Stimulated activated CD8-positive, alpha-beta memory T cell treated with anti-CD3 and anti-CD28 coated beads, Interleukin-12 subunit alpha, Interleukin-12 subunit beta, amount 100 ng/mL, for 1 hour (primary cell): ENCODE results near the gene FOXA3.

ENCODE experiments used
- DNase-seq: peaks from one replicate; pipeline ENCODE4 v3.0.0-alpha.2; 2020; ENCODE audit warnings: low read depth

Gene FOXA3

DNA sequence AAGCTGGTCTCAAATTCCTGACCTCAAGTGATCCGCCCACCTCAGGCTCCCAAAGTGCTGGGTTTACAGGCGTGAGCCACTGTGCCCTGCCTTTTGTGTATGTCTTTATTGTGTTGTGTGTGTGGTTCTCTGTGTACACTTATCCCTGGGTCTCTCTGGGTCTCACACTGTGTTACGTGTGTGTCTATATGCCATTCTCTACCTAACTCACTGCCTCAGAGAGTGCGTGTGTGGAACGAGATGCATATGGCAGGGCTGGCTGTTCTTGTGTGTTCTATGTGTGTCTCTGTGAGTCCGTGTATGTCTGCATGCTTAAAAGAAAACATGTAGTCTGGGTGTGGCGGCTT is 10.5 kb downstream of the FOXA3 start:
- DNase-seq = no peak

DNA sequence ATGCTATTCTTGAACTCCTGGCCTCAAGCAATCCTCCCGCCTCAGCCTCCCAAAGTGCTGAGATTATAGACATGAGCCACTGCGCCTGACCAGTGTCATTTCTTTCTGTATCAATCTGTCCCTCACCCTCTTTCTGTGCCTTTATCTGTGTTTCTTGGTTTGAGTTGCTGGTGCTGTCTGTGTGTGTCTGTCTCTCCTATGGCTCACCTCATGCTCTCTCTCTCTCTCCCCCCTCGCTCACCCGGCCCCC is 12.0 kb downstream of the FOXA3 start:
- no peak for DNase-seq

DNA sequence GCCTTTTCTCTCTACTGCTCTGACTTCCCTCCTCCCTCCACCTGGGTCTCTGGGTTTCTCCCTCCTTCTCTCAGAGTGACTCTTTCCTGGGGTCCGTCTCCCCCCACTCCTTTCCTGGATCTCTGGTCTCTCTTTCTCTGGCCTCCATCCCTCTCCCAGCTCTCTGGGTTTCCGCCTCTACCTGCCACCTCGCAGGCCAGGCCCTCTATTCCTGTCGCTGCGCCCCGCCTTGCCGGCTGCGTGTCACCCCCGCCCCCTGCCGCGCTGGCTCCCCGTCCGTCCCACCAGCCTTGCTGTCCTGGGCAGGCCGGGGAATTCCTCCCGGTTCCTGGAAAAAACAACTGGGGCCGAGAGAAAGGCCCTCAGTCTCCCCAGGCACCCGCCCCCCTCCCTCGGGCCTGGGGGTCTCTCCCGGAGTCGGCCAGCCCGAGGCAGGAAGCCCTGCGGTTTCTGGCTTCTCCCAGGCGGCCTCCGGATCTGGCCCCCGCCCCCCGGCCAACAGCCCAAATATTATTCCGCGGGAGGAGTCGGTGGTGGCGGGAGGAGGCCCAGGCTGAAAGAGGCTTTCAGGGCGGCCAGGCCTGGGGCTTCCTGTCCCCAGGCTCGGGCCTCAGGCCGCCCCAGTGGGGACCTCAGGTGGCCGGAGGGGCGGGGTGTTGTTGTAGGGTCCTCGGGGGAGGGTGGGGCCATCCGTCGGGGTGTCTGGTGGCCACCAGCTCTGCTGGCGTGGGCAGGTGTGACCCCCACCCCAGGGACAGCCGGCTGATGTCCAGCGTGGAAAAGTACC is 12.5 kb downstream of the FOXA3 start:
- no peak for DNase-seq

DNA sequence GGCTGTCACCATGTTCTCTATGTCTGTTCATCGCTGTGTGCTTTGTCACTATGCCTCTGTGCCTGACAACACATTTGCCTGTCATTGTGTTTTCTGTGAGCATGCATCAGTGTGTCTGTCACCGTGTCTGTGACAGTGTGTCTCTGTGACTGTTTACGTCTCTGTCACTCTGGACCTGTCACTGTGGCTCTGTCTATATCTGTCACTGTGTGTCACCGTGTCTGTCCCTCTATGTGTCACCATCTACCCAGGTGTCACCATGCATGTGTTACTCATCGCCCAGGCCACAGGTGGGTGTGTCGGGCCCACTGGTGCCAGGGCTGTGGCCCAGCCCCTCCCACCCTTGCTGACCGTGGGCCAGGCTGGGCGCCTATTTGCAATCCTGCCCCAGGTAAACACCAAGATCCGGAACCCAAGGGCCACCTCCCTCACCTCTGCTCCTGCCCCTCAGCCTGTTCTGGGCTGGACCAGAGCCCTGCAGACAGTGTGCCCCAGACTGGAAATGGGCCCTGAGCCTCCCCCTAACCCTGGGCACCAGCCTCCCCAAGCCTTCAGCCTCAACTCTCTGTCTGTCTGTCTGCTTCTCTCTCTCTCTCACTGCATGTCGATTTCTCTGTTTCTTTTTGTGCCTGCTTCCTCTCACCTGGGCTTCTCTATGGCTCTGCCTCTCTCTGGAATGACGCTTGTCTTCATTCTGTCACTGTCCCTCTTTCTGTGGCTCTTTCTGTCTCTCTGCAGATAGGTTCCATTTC is 14.1 kb downstream of the FOXA3 start:
- no peak for DNase-seq

DNA sequence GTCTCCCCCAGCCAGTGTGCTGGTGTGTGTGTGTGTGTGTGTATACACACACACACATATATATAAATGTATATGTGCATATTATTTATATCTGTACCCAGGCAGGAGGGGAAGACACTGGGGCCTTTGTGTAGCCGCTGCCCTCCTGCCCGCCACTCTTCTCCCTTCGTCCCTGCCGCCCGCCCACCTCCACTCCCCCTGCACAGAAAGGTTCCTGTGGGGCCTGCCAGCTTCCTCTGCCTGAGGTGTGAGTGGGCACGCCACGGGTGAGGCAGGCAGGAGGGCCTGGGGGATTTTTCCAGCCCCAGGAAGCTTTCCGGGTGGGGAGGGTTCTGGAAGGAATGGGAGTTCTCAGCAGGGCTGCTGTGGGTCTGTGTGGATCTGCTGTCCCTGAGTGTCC is 14.9 kb downstream of the FOXA3 start:
- no peak for DNase-seq

DNA sequence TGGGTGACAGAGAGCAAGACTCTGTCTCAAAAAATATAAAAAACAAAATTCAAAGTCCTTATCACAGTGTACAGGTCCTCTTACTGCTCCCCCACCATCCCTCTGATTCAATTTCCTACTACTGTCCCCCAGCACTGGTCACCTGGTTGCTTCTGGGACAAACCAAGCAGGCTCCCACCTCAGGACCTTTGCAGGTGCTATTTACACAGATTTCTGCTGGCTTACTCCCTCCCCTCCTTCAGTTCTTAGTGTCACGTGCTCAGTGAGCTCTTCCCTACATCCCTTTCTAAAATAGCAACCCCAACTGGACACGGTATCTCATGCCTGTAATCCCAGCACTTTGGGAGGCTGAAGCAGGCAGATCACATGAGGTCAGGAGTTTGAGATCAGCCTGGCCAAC is 15.8 kb downstream of the FOXA3 start:
- no peak for DNase-seq

DNA sequence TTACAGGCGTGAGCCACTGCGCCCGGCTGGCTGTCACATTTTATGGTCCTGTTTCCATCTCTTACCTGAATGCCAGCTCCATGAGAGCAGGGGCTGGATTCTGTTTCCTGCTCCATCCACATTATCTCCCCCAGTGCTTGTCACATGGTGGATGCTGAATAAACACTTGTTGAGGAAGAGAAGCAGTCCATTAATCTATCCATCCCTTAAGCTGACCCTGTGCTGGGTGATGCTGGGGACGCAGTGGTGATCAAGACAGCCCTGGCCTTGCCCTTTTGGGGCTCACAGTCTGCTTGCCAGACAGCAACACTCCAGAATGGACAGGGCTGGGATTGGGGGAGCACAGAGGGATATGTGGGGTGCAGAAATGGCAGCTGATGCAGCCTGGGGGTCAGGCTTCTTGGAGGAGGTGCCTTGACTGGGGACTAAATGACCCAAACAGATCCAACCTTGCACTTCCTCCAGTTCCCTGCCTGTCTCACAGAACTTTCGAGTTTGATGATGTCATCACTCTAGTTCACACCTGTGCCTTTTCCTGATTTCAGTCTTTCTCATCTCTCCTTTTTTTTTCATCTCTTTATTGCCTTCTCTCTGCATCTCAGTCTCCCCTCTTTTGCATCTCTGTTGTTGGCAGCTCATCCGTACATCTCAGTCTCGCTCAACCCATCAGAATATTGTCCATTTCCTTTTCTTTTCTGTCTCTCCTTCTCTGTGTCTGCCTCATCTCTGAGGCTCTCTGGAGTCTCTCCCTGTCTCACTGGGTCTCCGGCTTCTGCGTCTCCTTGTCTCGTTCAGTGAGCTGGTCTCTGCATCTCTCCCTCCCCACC is 17.2 kb downstream of the FOXA3 start:
- DNase-seq = no peak

DNA sequence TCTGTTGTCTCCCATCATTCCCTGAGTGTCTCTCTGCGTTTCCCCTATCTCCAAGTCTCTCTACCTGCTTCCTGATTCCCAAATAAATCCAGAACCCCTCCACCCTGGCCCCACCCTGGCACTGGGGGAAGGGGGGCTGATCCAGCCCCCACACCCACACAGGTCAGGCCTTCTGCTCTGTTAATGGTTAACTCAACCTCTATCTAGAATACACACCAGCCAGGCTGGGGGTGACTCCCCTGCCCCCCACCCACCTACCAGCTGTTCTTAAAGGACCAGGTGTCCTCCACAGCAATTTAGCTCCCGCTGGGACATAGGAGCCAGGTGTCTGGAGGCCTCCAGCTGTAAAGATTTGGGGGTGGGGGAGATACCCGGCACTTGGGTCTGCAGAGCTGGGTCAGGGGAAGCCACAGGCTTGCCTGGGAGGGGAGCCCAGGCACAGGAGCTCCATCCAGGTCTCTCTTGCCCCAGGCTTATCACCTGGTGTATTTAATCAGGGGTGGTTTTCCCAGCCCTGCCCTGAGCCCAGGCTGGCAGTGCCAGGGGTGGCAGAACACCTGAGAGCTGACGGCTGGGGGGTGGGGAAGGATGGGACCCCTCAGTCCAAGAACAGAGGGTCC is 17.9 kb downstream of the FOXA3 start:
- DNase-seq = no peak

DNA sequence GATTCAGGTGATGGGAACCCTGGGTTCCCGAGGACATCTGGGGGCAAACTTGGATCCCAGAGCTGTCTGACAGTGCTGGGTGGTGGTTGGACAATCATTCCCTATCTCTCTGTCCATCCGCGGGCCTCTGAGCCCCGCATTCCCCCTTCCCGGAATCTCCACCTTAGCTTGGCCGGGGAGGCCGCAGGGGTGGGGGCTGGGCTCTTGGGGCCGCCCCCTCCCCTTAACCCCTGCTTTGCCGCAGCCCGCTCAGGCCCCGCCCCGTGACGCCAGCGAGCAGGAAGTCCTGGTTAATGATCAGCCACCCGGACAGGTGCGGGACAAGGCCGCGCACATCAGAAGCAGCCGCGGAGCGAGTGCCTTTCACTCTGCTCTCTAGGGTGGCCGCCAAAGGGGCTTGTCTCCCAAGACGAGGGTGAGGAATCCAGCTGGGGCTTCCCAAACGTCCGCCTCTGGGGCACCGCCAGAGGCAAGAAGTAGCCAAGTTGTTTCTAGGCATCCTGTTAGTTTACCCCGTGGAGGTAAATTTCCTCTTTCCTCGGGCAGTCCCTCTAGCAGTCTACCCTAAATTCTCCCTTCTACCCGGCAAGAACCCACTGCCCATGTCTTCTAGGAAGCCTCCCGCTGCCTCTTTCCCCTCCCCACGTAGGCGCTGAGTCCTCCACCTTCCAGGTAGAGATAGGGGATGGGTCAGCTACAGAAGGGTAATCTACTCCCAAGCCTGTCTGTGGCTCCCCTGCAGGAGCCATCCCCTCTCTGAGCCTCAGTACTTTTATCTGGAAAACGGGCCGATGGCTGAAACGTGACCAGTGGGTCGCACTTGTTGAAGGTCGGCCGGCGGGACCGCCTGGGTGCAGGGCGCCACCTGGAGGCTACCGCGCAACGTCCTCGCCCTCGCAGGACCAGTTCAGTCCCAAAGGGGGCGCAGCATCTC is 18.8 kb downstream of the FOXA3 start:
- peak; percentile 59 for DNase-seq

DNA sequence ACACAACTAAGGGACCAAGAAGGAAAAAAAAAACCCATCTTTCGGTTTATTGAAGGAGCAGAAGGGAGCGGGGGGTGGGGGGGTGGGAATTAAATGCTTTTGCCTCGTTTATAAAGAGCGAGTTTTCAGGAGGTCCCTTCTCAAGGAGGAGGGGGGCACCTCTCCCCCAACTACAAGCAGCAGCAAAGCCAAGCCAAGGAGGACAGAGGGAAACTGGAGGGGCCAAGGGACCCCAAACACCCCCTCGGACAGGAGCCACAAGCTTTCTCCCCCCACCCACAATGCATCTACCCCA is 19.4 kb downstream of the FOXA3 start:
- DNase-seq = no peak

DNA sequence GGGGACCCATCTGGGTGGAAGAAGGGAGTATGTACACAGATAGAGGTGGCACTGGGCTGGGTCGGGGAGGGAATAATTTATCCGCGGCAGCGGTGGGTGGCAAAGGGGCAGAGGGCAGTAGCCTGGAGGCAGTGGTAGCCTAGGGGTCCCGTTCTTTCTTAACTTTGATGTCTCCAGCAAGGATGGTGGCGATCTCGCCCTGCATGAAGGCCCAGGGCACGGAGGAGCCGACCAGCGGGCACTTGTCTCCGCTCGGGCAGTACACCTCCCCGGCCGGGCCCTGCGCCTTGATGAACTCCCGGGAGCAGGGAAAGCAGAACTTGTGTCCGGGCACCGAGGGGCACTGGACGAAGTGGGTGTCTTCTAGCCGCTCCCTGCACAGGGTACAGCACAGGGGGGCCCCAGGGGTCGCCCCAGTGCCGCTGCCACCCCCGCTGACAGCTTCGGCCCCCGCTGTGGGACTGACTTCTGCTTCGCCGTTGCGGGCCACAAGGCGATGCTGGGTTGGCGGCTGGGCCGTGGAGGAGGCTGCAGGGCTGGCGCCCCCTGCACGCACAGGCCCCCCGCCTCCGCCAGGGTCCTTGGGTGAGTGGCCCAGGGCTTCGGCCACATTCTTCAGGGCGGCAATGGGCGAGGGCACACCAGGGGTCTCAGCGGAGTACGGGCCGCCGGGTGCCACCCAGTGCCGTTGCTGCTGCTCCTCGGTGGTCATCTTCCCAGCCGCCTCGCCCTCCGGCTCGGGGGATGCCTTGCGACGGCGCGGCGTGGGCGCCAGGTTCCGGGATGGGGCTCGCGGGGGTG is 20.0 kb downstream of the FOXA3 start:
- DNase-seq = no peak

DNA sequence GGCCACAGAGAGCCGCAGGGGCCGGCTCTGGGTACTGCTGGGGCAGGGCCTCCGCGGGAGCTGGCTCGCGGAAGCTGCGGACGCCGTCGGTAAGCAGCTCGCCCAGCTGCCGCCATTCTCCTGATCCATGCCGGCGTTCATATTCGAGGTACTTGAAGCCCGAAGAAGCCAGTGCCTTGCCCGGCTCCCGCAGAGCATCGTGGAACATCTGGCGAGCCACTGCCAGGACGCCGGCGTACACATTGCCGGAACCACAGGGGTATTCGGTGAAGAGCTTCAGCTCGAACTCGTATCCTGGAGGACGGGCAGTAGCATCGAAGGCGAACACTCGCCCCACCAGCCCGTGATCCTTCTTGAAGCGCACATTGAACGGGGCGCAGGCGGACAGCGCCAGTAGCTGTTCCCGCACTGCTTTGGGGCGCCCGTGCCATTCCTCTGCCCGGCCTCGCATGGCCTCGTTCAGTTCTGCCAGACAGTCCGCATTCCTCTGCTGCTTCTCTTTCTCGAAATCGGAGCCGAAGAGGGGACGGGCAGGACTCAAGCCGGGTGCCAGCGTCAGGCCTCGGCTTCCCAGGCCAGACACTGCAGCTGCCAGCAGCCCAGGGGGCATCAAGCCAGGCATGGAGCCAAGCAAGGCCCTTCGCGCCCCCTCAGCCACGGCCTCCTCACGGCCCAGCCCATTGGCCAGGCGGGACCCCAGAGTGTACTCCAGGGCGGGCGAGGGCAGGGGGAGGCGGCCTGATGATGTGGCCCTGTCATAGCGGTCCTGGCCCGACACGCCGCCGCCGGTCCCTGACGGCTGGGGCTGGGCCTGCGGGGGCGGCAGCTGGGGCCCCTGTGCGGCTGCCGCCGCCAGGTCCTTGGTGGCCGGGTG is 20.8 kb downstream of the FOXA3 start:
- DNase-seq = no peak

DNA sequence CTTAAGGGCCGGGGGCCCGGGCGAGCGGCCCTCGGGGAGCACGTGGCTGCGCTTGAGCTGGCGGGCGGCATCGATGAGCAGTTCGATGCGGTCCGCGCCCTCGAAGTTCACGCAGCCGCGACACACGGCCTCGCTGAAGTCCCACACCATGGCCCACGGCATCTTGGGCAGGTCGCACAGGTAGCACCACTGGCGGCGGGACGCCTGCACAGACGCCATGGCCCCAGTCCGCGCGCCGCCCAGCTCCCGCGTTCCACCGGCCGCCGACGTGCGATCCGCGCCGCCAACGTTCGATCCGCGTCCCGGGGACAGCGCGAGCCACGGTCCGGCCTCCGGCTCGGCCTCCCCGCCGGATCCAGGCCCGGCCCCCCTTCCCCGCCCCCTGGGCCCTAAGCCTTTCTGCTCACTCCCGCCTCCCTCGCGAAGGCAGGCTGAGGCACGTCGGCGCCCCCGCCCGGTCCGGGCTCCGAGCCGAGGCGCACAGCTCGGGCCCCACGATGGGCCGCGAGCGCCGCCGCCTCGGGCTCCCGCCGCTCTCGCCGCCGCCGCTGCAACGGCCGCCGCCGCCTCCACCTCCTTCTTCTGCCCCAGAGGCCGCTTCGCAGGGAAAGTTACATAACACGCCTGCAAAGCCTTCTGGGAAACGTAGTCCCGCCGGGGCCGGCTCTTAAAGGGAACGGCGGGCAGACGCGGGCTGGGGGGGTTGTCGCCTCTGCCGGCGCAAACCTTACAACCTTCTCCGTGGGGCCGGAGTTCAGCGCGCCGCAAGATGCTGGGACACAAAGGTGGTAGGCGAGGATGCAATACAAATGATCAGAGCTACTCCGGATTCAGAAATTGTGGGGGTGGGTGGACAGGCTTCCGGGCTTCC is 21.7 kb downstream of the FOXA3 start, which contains the start of gene IRF2BP1:
Gene IRF2BP1 (minus strand): TSS at position 586 of the 871 bp plus-strand sequence. CDS start 367 bp downstream, at position 219.
- peak; percentile 80 for DNase-seq

DNA sequence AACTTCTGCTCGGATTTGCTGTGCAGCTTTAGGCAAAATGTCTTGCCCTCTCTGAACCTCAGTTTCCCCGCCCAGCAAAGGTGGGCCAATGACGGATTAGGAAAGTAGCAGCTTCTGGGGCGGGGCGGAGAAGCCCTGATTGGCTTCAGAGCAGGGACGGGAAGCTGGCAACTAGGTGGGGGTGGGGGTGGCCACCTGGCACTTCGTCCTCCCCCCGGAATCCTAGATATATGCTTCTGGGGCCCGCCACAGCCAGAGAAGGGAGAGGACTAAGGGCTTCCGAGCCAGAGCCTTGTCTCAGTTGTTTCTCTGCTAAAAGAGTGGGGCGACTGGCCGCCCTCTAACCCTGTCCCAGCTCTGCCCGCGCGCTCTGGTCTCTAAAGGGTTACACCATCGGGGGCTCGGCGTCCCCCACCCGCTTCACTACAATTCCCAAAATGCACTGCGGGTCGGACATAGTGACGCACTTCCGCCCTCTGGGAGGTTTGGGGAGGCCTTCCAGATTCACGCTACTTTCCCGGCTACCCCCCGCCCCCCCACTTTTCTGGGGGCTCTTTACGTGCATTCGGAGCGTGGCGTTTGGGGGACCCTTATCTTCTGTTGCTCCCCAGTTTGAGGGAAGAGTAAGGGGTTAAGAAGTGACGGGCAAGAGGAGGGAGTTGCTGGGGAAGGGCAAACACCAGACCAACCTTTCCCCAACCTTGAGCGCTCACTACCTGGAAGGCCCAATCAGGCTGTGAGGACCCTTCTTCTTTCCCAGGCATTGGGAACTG is 22.5 kb downstream of the FOXA3 start:
- peak; percentile 73 for DNase-seq

DNA sequence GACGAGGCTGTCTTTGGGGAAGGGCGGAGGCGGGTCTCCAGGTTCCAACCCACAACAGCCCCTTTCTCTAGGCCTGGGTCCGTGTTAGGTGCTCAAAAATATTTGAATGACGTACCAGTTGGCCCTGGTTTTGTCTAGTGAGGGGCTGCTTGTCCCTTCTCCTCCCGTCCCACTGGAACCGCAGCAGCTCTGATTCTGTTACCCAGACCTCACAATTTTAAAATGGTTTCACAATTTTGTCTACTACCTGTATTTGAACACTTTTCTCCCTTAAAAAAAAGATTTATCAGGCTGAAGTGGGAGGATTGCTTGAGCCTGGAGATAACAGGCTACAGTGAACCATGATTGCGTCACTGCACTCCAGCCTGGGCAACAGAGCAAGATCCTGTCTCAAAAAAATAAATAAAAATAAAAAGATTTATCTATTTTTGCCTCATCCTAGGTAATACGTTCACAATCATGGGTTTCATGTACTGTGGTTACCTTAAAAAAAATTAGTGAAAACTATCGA is 23.1 kb downstream of the FOXA3 start:
- DNase-seq = no peak

DNA sequence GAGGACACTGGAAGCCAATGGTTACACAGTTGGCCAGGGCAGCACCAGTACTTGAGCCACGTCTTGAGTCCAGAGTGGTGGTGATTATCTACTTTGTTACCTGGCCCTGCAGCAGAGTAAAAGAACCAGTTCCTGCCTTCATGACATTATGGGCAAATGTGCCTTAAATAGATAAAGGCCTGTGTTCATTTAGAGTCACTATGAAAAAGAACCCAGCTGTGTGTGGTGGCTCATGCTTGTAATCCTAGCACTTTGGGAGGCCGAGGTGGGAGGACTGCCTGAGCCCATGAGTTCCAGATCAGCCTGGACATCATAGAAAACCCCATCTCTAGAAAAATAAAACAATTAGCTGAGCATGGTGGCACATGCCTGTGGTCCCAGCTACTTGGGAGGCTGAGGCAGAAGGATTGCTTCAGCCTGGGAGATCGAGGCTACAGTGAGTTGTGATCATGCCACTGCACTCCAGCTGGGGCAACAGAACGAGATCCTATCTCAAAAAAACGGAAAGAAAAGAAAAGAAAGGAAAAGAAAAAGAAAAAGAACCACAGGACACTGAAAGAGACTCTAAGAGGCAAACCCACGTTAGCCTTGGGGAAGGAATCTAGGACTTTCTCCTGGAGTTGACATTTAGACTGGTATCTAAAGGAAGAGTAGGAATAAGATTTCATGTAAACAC is 25.2 kb downstream of the FOXA3 start:
- no peak for DNase-seq

DNA sequence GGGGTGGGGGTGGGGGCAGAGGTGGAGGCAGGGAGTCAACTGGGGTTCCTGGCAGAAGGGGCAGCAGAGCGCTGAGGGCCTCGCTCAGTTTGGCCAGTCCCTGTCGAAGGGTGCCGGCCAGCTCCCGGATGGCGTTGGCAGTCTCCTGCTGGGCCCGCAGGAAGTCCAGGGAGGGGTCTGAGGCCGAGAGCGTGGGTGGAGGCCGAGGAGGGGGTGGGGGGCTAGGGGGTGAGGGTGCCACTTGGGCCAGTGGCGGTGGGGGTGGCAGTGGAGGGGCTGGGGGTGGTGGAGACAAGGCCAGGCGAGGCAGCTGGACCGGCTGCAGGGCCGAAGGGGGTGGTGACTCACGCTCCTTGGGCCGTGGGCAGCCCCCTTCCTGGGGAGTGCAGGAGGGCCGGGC is 26.8 kb downstream of the FOXA3 start:
- no peak for DNase-seq
